Measurements from ENCODE around the gene SLC49A4. TPM values are rescaled to one million over a fixed set of nuclear protein-coding genes. Genes with fewer than 3 reads are reported as not detected.

Gene SLC49A4
- polyA plus RNA-seq, 1 donor = 7.1 TPM

GRCh38 chr3:122912772-122913538, 118.1 kb downstream of the SLC49A4 start:
- no peak for DNase-seq

- no peak for DNase-seq
These were observed 118.8 kb downstream of the SLC49A4 start for GRCh38 chr3:122913539-122914100.

- DNase-seq = no peak
These were observed 120.6 kb downstream of the SLC49A4 start for GRCh38 chr3:122915300-122916055.

- DNase-seq = no peak
These were observed 121.2 kb downstream of the SLC49A4 start for GRCh38 chr3:122916084-122916483.

- no peak for DNase-seq
These were observed 121.7 kb downstream of the SLC49A4 start for GRCh38 chr3:122916580-122916979.

GRCh38 chr3:122917412-122917811, 122.5 kb downstream of the SLC49A4 start:
- no peak for DNase-seq

GRCh38 chr3:122918576-122919290, 123.9 kb downstream of the SLC49A4 start:
- no peak for DNase-seq

GRCh38 chr3:122919291-122919610, 124.4 kb downstream of the SLC49A4 start:
- no peak for DNase-seq

GRCh38 chr3:122920986-122921385, 126.1 kb downstream of the SLC49A4 start:
- no peak for DNase-seq

- DNase-seq = no peak
These were observed 127.2 kb downstream of the SLC49A4 start for GRCh38 chr3:122921791-122922651.

- DNase-seq = no peak
These were observed 128.7 kb downstream of the SLC49A4 start for GRCh38 chr3:122923611-122924010.

GRCh38 chr3:122924056-122924455, 129.2 kb downstream of the SLC49A4 start:
- DNase-seq = no peak

GRCh38 chr3:122925756-122926155, 130.9 kb downstream of the SLC49A4 start:
- no peak for DNase-seq

- DNase-seq = no peak
These were observed 131.5 kb downstream of the SLC49A4 start for GRCh38 chr3:122926322-122926721.

GRCh38 chr3:122926811-122927210, 131.9 kb downstream of the SLC49A4 start:
- DNase-seq = no peak

- DNase-seq = no peak
These were observed 132.9 kb downstream of the SLC49A4 start for GRCh38 chr3:122927726-122928125.

- DNase-seq = no peak
These were observed 133.7 kb downstream of the SLC49A4 start for GRCh38 chr3:122928396-122929187.

GRCh38 chr3:122929188-122930062, 134.6 kb downstream of the SLC49A4 start:
- DNase-seq = no peak

- DNase-seq = no peak
These were observed 135.5 kb downstream of the SLC49A4 start for GRCh38 chr3:122930063-122930997.
